ENCODE results near the gene CNIH2.

Gene CNIH2

DNA sequence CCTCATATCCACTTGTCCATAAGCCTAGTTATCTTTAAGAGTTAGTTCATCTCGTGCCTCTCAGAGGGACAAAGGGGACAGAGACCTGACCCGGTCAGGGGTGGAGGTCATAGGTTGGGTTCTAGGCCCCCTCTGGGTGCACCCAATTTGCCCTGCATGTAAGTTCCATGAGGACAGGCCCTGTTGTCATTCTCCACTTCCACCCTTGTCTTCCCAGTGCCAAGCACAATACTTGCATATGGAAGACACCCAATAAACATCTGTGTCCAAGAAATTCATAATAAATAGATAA is 12.3 kb downstream of the CNIH2 start:
- POLR2A ChIA-PET, result no interaction called here

More for the DNA sequence above, 12.3 kb downstream of the CNIH2 start:
- CTCF ChIA-PET, result interaction anchor here (1.5 kb wide), 1 partner anchor 10 kb away, joined by 5 read pairs; no protein-coding TSS in a partner anchor
- no peaks in the 10 kb centered on the region for H3K9me3 ChIP-seq (ENCODE audit: control insufficient read depth, insufficient read depth, low read depth, low read length)
- TF ChIP-seq, protein P1, sequence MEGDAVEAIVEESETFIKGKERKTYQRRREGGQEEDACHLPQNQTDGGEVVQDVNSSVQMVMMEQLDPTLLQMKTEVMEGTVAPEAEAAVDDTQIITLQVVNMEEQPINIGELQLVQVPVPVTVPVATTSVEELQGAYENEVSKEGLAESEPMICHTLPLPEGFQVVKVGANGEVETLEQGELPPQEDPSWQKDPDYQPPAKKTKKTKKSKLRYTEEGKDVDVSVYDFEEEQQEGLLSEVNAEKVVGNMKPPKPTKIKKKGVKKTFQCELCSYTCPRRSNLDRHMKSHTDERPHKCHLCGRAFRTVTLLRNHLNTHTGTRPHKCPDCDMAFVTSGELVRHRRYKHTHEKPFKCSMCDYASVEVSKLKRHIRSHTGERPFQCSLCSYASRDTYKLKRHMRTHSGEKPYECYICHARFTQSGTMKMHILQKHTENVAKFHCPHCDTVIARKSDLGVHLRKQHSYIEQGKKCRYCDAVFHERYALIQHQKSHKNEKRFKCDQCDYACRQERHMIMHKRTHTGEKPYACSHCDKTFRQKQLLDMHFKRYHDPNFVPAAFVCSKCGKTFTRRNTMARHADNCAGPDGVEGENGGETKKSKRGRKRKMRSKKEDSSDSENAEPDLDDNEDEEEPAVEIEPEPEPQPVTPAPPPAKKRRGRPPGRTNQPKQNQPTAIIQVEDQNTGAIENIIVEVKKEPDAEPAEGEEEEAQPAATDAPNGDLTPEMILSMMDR (tag by site-specific recombination; IDR thresholded peaks at IDR 0.05), result no peak
- TF ChIP-seq REST (tag by site-specific recombination; IDR thresholded peaks at IDR 0.05) (no peak), ZNF624 (tag by site-specific recombination; IDR thresholded peaks at IDR 0.05) (no peak), ZBTB7A (tag by site-specific recombination; IDR thresholded peaks at IDR 0.05; ENCODE audit: low read depth) (no peak), ZNF311 (tag by site-specific recombination; IDR thresholded peaks at IDR 0.05; ENCODE audit: borderline replicate concordance) (no peak), OSR2 (tag by site-specific recombination; IDR thresholded peaks at IDR 0.05) (no peak), EGR2 (tag by site-specific recombination; IDR thresholded peaks at IDR 0.05; ENCODE audit: low read depth) (no peak), ZNF175 (tag by site-specific recombination; IDR thresholded peaks at IDR 0.05) (no peak), ZNF24 (tag by site-specific recombination; IDR thresholded peaks at IDR 0.05) (no peak), ZBTB20 (tag by site-specific recombination; IDR thresholded peaks at IDR 0.05) (no peak), ZNF404 (tag by site-specific recombination; IDR thresholded peaks at IDR 0.05) (no peak), ZFP3 (tag by site-specific recombination; IDR thresholded peaks at IDR 0.05; ENCODE audit: low read depth) (no peak), SETDB1 (IDR thresholded peaks at IDR 0.05; ENCODE audit: insufficient read length, low read length) (no peak), ZNF660 (tag by site-specific recombination; IDR thresholded peaks at IDR 0.05) (no peak), ZNF292 (tag by site-specific recombination; IDR thresholded peaks at IDR 0.05; ENCODE audit: borderline replicate concordance, low read depth) (no peak), ZNF114 (tag by site-specific recombination; IDR thresholded peaks at IDR 0.05) (no peak), PRDM2 (tag by site-specific recombination; IDR thresholded peaks at IDR 0.05; ENCODE audit: borderline replicate concordance) (no peak), WT1 (tag by site-specific recombination; IDR thresholded peaks at IDR 0.05) (no peak), ZNF560 (tag by site-specific recombination; IDR thresholded peaks at IDR 0.05; ENCODE audit: borderline replicate concordance) (no peak)
- TF ChIP-seq, protein P2, sequence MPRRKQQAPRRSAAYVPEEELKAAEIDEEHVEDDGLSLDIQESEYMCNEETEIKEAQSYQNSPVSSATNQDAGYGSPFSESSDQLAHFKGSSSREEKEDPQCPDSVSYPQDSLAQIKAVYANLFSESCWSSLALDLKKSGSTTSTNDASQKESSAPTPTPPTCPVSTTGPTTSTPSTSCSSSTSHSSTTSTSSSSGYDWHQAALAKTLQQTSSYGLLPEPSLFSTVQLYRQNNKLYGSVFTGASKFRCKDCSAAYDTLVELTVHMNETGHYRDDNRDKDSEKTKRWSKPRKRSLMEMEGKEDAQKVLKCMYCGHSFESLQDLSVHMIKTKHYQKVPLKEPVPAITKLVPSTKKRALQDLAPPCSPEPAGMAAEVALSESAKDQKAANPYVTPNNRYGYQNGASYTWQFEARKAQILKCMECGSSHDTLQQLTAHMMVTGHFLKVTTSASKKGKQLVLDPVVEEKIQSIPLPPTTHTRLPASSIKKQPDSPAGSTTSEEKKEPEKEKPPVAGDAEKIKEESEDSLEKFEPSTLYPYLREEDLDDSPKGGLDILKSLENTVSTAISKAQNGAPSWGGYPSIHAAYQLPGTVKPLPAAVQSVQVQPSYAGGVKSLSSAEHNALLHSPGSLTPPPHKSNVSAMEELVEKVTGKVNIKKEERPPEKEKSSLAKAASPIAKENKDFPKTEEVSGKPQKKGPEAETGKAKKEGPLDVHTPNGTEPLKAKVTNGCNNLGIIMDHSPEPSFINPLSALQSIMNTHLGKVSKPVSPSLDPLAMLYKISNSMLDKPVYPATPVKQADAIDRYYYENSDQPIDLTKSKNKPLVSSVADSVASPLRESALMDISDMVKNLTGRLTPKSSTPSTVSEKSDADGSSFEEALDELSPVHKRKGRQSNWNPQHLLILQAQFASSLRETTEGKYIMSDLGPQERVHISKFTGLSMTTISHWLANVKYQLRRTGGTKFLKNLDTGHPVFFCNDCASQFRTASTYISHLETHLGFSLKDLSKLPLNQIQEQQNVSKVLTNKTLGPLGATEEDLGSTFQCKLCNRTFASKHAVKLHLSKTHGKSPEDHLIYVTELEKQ (tag by site-specific recombination; IDR thresholded peaks at IDR 0.05; ENCODE audit: borderline replicate concordance), result no peak
- H3K4me3 ChIP-seq (ENCODE audit: low read depth, low read length), result no peak overlapping the region
- H3K4me1 ChIP-seq (ENCODE audit: control insufficient read depth, insufficient read depth, low read length), result no peaks in the 10 kb centered on the region
- no peak overlapping the region for H3K27ac ChIP-seq (ENCODE audit: extremely low read depth, low read depth, low read length)
- peaks cover 0 to 15% of the 10 kb centered on the region in 2 experiments; a peak in 1 of 3 replicates for H3K36me3 ChIP-seq (ENCODE audit: control insufficient read depth in 2 of 2, insufficient read depth in 1 of 2, low read length in 2 of 2)
